Kidney (tissue), 14 donors: ENCODE results near the gene FAM120B. TPM values are rescaled to one million over a fixed set of nuclear protein-coding genes. Genes with fewer than 3 reads are reported as not detected.

ENCODE experiments used
- DNase-seq, 5 donors: peaks; one replicate each; pipeline ENCODE4 v3.0.0-alpha.2; 2013 to 2020
- FAIRE-seq: peaks from 2 replicates; lab custom pipeline; 2012; peaks lifted over from hg19 to GRCh38; lab: Jason Lieb, UNC
- H3K27ac ChIP-seq, 2 donors: one replicate each; pipeline ENCODE4 v1.7.0; 2013; ENCODE audit warnings: low read depth in 2 of 2, low read length in 2 of 2, inconsistent platforms in 1 of 2
- H3K27me3 ChIP-seq: one replicate; pipeline ENCODE4 v1.7.1; 2013; ENCODE audit warnings: low read length, inconsistent platforms; ENCODE audit not compliant: control insufficient read depth, insufficient read depth
- H3K36me3 ChIP-seq, 3 donors: one replicate each; pipeline versions ENCODE4 v1.7.0 to v1.7.1; 2013; ENCODE audit warnings: low read length in 3 of 3, control low read depth in 1 of 3, inconsistent platforms in 1 of 3; ENCODE audit not compliant: insufficient read depth in 3 of 3, control insufficient read depth in 2 of 3
- H3K4me1 ChIP-seq, 3 donors: one replicate each; pipeline versions ENCODE4 v1.7.0 to v1.7.1; 2013; ENCODE audit warnings: low read length in 3 of 3, inconsistent platforms in 1 of 3, low read depth in 1 of 3; ENCODE audit not compliant: control insufficient read depth in 2 of 3, insufficient read depth in 2 of 3
- H3K4me3 ChIP-seq, 3 donors: one replicate each; pipeline versions ENCODE4 v1.7.0 to v1.8.1; 2013; ENCODE audit warnings: low read length in 3 of 3, control low read depth in 1 of 3, inconsistent platforms in 1 of 3
- H3K9ac ChIP-seq, 3 donors: one replicate each; pipeline versions ENCODE4 v1.7.0 to v1.7.1; 2013; ENCODE audit warnings: low read length in 3 of 3, control low read depth in 1 of 3, inconsistent platforms in 1 of 3
- H3K9me3 ChIP-seq, 3 donors: one replicate each; pipeline versions ENCODE4 v1.7.0 to v1.7.1; 2013; ENCODE audit warnings: low read length in 3 of 3, control low read depth in 1 of 3, inconsistent platforms in 1 of 3; ENCODE audit not compliant: control insufficient read depth in 2 of 3, insufficient read depth in 1 of 3
- CTCF ChIP-seq: IDR thresholded peaks from 3 replicates; pipeline ENCODE4 v1.5.1; 2012; ENCODE audit warnings: mild to moderate bottlenecking, moderate library complexity, borderline replicate concordance; ENCODE audit not compliant: insufficient read depth; ENCODE audit errors: extremely low read depth
- intact Hi-C: fragments of 100-400 bp; cut with DNase I; formaldehyde crosslinking; loops from one replicate; pipeline ENCODE4 v1.11.1; 2022
- polyA plus RNA-seq: library from polyadenylated mRNA; stranded (reverse); fragments of 350-450 nt; fragmentation: Illumina TruSeq; extraction: RNeasy Lipid Tissue Mini Kit (QIAGEN cat#74804); gene quantifications from one replicate; pipeline ENCODE4 v1.2.3, GENCODE V29; 2014; ENCODE audit warnings: low read depth, low replicate concordance; ENCODE audit not compliant: insufficient read depth
- total RNA-seq: library from RNA; stranded (reverse); fragmentation: NEBNext Ultra II Directional; extraction: Animal tissue kit (Norgen Biotek cat#: 25700); gene quantifications from one replicate; pipeline ENCODE4 v1.2.1, GENCODE V29; 2021
- donor health status: control.
- donor health status: control.
- donor health status: control.
- donor health status: control.
- donor health status: control.
- donor health status: DM: yes; HTN: yes; CAD: no.
- donor health status: Normal renal cell carcinoma (clear cell type).

Gene FAM120B
- total and polyA plus RNA-seq, 2 donors from 2014 or later, result 16.5 to 34.8 TPM

GRCh38 chr6:170289951-170290295, 16.6 kb upstream of the FAM120B start:
- no peak for FAIRE-seq
- intact Hi-C loops, result no loop called here
- DNase-seq, result peak in 2 of 5 donors; percentile 39 to 61

GRCh38 chr6:170290296-170291128, 16.0 kb upstream of the FAM120B start, which contains the start of gene DLL1:
DLL1 (minus strand) TSS chr6:170291078; CDS start chr6:170290139, 939 bp downstream.
- no peaks in the 10 kb centered on the region for H3K36me3 ChIP-seq
- DNase-seq (peak; percentile 70 to 91 (median 80)), FAIRE-seq (no peak)
- H3K4me1 ChIP-seq, result peaks cover 0 to 30% (median 0%) of the 10 kb centered on the region in 3 donors
- H3K27ac ChIP-seq, result peak within 1 kb of the TSS; percentile 41 to 52
- peak within 1 kb of the TSS; percentile 20 to 73 (median 64) for H3K4me3 ChIP-seq
- H3K9ac ChIP-seq, result no peak within 1 kb of the TSS
- peaks cover 27% of the 10 kb centered on the region for H3K27me3 ChIP-seq
- no peaks in the 10 kb centered on the region for H3K9me3 ChIP-seq
- intact Hi-C loops, result no loop called here
- no peak for TF ChIP-seq CTCF

More at GRCh38 chr6:170289951-170290295, 16.6 kb upstream of the FAM120B start:
- Histone ChIP-seq H3K4me1 (peaks cover 0 to 25% (median 0%) of the 10 kb centered on the region in 3 donors), H3K27me3 (peaks cover 24% of the 10 kb centered on the region), H3K9me3 (no peaks in the 10 kb centered on the region), H3K36me3 (no peaks in the 10 kb centered on the region), H3K4me3 (peak overlapping the region in 2 of 3 donors; percentile 64 to 73), H3K27ac (peak overlapping the region; percentile 41 to 51), H3K9ac (no peak overlapping the region)
- TF ChIP-seq CTCF, result no peak

GRCh38 chr6:170291271-170292110, 15.1 kb upstream of the FAM120B start:
- peak; percentile 71 to 94 (median 81) for DNase-seq
- Histone ChIP-seq H3K9me3 (no peaks in the 10 kb centered on the region), H3K27ac (peak overlapping the region; percentile 28 to 52), H3K4me1 (peaks cover 0 to 35% (median 0%) of the 10 kb centered on the region in 3 donors), H3K36me3 (no peaks in the 10 kb centered on the region), H3K27me3 (peaks cover 27% of the 10 kb centered on the region), H3K4me3 (peak overlapping the region in 2 of 3 donors; percentile 34 to 35), H3K9ac (no peak overlapping the region)
- FAIRE-seq, result no peak
- intact Hi-C loops, result no loop called here
- TF ChIP-seq CTCF, result no peak
